HL-60 (cell line): ENCODE results near the gene TJP3.

ENCODE experiments used
- CTCF ChIP-seq: IDR thresholded peaks from one replicate; pipeline ENCODE4 v1.5.1; 2011; ENCODE audit warnings: low read length, control low read depth, inconsistent platforms; ENCODE audit not compliant: insufficient read depth
- GABPA ChIP-seq: IDR thresholded peaks from 2 replicates; pipeline ENCODE4 v1.6.1; 2012; ENCODE audit warnings: low read depth
- REST ChIP-seq: IDR thresholded peaks from 2 replicates; pipeline ENCODE4 v1.6.1; 2012; ENCODE audit warnings: low read depth; ENCODE audit not compliant: insufficient replicate concordance

GRCh38 chr19:3695124-3695733 lies 13.0 kb upstream of the TJP3 start:
- no peak for TF ChIP-seq CTCF
- no peak for TF ChIP-seq GABPA
- no peak for TF ChIP-seq REST
